HG02763 (cell line): ENCODE results near the gene CACNA2D1.

ENCODE experiments used
- ATAC-seq: cut with Tn5 transposase; IDR thresholded peaks from one replicate; pipeline ENCODE4 v1.9.1; 2021; ENCODE audit warnings: mild to moderate bottlenecking, moderate library complexity; ENCODE audit not compliant: unreplicated experiment

The CACNA2D1 gene

GRCh38 chr7:82289152-82289535 lies 154.4 kb downstream of the CACNA2D1 start:
- no peak for ATAC-seq

DNA sequence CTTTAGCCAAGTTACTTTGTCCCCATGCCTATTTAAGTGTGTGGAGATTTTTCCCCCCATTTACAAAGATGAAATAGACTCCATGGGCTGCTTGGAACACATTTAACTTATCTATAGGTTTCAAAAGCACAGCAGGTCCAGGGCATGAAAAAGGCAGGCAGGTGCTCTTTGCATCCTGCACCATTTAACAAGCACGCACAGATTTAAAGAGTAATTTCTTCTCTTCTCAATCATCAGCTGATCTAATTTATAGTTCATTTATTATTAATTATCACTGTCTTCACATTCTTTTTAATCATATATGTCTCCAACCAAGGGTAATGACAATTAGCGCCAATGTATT lies 156.8 kb downstream of the CACNA2D1 start:
- ATAC-seq: no peak

GRCh38 chr7:82286096-82286797 lies 157.3 kb downstream of the CACNA2D1 start:
- no peak for ATAC-seq

GRCh38 chr7:82284936-82285519 lies 158.5 kb downstream of the CACNA2D1 start:
- no peak for ATAC-seq

DNA sequence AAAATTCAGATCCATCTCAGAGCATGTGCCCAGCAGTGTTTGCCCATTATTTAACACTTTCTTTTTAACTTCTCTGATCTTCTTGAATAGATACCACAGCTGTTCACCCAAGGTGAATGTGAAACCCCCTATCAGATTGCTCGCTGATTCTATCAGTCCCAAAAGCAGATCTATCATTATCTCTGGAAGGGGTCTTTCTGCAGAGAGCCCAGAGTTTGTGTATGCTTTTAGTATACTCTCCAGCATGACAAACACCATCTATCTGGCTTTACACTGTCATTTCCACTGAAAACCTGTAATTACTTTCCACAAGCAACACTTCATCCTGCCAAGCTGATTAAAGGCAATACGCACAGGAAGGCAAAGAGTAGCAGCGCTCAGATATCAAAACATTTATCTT lies 168.2 kb downstream of the CACNA2D1 start:
- no peak for ATAC-seq

DNA sequence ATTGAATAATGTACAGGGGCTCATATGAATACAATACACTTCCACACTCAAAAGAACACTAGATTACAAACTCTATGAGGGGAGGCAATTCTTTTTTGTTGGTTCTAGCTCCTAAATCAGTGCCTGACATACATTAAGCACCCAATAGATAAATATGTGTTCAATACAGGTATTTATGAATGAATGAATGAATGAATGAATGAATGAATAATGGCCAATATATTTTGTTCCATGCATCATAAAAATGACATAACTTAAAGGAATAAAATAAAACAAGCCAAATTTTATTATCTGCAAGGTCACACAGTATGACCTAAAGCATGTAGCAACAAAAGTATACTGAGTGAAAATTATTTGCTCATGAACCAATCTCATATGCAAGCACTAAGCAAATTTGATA lies 168.9 kb downstream of the CACNA2D1 start:
- no peak for ATAC-seq

GRCh38 chr7:82273886-82274285 lies 169.7 kb downstream of the CACNA2D1 start:
- no peak for ATAC-seq

DNA sequence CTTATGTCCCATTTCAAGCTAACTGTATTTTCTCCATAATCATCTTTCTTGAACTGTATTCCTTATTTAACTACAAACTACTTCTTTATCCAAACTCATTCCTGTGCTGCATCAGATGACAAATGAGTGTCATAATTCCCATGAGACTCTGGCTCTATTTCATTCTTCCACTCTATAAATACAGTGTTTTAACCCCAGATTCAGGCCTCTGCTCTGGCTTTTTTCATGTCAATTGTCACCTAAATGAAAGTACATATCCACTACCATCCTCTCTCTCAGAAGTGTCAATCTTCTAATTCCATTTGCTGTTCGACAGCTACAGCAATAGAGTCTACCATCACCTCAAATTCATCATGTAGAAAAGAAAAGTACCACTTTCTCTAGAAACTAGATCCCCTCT lies 172.7 kb downstream of the CACNA2D1 start:
- no peak for ATAC-seq

DNA sequence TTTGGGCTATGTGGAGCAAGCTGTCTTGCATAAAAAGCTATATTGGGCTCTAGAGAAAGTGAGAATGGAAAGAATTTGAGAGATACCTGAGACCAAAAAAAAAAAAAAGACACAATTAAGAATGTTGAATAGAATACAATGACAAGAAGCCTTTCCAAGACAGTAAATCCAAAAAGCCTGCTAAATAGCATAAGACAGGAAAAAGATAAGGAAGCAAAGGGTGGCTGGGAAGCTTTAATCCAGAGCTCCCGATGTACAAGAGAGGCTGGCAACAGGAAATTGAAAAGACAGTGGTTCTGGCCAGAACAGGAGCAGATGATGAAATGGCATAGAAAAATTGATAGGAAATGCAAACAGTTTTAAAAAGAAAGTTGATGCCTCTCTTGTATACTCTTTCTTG lies 174.9 kb downstream of the CACNA2D1 start:
- no peak for ATAC-seq

GRCh38 chr7:82266081-82266480 lies 177.5 kb downstream of the CACNA2D1 start:
- no peak for ATAC-seq

GRCh38 chr7:82264783-82265305 lies 178.7 kb downstream of the CACNA2D1 start:
- ATAC-seq: no peak

DNA sequence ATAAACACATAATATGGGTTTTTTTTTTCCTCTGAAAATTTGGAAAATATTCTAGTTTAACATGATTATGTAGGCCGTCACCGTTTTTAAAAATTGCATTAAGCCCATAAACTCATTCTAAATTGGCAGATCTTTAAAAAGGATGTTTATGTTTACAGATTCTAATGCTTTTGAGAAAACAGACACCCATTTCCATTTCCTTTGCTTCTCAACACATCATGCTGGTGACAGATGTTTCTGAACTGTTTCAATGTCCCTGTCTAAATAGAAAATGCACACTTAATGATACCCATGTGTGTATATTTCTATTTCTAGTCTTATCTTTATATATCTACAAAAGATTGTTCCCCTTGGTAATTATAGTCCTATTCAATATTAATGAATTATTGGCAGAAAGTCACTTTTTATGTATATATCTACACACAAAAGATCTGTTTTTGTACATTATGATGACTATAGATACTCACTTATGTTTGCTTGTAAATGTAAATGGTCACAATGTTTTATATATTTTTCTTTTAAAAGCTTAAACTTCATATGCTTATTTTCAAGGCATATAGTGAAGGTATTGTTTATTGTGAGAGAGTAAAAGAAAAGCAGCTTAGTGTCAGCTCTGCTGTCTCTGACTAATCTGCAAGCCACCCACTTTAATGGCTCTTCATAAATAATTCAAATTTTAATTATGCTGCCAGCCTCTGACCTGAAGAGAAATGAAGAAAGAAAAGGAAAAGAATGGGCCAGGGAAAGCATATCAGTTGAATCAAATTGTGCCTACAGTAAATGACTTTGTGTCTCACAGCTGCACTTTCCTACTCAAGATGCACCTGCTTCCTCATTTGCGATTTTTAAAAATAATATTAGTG lies 179.4 kb downstream of the CACNA2D1 start:
- ATAC-seq: no peak

DNA sequence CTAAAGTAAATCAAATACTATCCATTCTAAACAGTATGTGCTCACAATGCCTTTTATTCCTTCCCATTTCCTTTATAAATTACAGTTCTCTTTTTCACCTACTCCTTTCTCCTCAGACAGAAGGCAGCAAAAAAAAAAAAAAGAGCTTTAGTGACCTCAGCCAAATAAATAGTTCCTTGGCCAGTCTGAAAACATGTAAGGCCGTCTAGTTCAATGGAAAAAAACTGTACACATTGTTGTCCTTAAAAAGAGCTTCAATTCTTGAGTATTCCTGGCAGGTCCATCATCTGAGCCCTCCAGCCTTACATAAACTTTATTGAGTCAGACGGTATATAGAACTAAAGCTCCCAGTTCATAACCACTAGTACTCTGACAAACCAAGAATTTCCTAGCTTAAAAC lies 185.4 kb downstream of the CACNA2D1 start:
- no peak for ATAC-seq

GRCh38 chr7:82257118-82257695 lies 186.4 kb downstream of the CACNA2D1 start:
- ATAC-seq: no peak

DNA sequence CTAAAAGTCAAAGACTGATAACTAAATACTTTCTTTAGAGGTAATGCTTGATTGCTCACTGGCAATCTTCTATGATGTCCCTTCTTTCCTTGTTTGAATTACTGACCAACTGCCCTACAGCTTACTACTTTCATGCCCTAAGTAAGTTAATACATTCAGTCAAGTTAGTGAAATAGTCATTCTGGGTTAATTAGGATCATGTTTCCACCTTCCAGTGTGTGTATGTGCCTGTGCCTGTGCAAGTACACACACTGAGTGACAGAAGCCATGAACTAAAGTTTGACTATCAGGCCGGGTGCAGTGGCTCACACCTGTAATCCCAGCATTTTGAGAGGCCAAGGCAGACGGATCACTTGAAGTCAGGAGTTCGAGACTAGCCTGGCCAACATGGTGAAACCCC lies 187.9 kb downstream of the CACNA2D1 start:
- ATAC-seq: no peak

DNA sequence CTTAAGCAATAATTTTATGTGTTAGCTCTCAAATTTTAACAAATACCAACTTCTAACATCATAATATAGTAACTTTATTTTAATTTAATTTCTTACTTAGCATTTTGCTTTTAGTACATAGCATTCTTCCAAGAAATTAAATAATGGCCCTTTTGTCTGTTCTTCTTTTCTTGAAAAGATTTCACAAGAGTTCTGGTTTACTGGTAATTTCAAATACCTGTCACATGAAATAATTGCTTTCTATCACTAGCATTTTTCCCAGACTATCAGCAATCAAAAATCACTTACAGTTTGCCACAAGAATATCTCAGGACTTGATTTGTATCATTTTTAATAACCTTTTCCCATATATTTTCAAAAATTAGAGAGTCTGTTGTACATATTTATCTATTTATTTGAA lies 193.0 kb downstream of the CACNA2D1 start:
- no peak for ATAC-seq

GRCh38 chr7:82249979-82250378 lies 193.6 kb downstream of the CACNA2D1 start:
- ATAC-seq: no peak

- ATAC-seq: no peak
Measured at GRCh38 chr7:82247814-82248433, 195.7 kb downstream of the CACNA2D1 start.

DNA sequence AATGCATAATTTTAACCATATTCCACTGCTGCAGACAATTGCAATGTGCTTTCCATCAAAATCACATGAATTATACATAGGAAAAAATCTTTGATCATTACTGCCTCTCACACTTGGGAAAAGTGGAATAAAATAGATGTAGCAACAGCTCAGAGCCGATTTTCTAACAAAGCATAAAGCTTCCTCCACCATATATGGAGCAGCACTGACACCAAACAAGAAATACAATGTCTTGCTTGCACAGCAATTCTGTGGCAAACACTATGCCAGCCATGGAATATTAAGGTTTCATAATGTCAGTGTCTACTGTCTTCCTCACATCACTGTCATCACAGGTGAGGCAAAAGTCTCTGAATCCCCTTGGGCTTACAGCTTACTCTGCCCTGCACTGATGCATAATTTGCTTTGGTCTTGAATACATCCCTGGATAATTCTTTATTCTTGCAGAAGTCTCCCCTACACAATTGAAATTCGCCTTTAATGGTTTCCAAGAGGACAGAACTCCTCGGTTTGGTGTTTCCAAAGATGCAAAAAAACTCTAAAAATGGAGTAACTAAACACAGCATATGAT lies 198.5 kb downstream of the CACNA2D1 start:
- no peak for ATAC-seq

DNA sequence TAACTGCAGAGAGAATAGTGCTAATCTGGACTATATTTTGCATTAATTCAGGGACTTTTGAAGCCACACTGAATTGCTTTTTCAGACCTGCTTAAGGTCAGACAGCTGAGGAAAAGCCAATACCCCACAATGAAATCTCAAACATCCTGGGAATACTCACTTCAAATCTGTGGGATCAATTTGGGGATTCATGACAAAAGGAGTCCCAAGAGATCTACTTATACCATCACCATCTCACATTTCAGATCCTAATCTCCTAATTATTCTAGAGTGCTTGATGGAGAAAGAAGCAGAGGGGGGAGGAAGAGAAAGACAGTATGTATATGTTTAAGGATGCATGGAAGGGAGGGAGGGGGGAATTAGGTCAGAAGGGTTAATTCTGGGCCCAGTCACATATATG lies 202.2 kb downstream of the CACNA2D1 start:
- ATAC-seq: no peak

DNA sequence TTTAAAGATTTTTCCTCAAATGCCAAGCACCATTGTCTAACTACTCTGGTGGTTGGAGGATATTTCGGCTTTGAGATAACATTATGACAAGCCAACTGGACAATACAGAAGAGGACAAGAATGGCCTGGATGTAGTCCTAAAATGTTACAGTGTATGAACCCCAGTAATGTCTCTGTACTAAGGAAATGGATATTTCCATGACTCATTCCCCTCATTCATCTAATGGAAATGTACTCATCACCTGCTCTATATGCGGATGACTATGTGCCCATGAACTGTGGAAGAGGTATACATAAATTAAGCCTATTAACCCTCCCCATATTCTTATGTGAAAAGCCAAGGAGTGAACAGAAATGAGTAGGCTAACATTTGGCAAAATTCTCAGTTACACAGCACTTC lies 207.9 kb downstream of the CACNA2D1 start:
- ATAC-seq: no peak
